ENCODE results near the gene FBXO45. TPM values are rescaled to one million over a fixed set of nuclear protein-coding genes. Genes with fewer than 3 reads are reported as not detected.
"Not testable (repeated sequence)": the region's sequence is repeated elsewhere in the genome, so short reads cannot be mapped to it uniquely, and the experiment has no call there.

Gene FBXO45
- total RNA-seq, 3 donors from 2014 or later, result 5.6 to 7.6 (median 7.5) TPM

- TF ChIP-seq CTCF (IDR thresholded peaks at IDR 0.05) (peak; percentile 58 to 81 (median 74)), POLR2AphosphoS5 (IDR thresholded peaks at IDR 0.05) (peak in 2 of 3 donors; percentile 11 to 63), POLR2A (IDR thresholded peaks at IDR 0.05) (no peak)
Observed at GRCh38 chr3:196609343-196609775, 40.9 kb downstream of the FBXO45 start.

GRCh38 chr3:196609805-196610515 lies 41.5 kb downstream of the FBXO45 start:
- Histone ChIP-seq H3K4me1 (no peaks in the 10 kb centered on the region), H3K27ac (peak overlapping the region in 1 of 2 donors; percentile 2), H3K27me3 (no peaks in the 10 kb centered on the region), H3K9me3 (no peaks in the 10 kb centered on the region), H3K4me3 (no peak overlapping the region), H3K36me3 (no peaks in the 10 kb centered on the region)
- intact Hi-C loops (cut with DNase I; ENCODE audit: low total_unique reads), result loop anchor here (1.0 kb wide), 1 partner anchor 11 kb away; no protein-coding TSS in a partner anchor
- no peak for TF ChIP-seq CTCF (IDR thresholded peaks at IDR 0.05)
- TF ChIP-seq POLR2A (IDR thresholded peaks at IDR 0.05), result no peak
- no peak for TF ChIP-seq POLR2AphosphoS5 (IDR thresholded peaks at IDR 0.05)
- no peak for DNase-seq (ENCODE audit: low spot score in 2 of 2)

More at GRCh38 chr3:196609343-196609775, 40.9 kb downstream of the FBXO45 start:
- no peak overlapping the region for H3K4me3 ChIP-seq
- H3K4me1 ChIP-seq, result no peaks in the 10 kb centered on the region
- intact Hi-C loops (cut with DNase I; ENCODE audit: low total_unique reads), result loop anchor here (1.0 kb wide), 1 partner anchor 12 kb away; no protein-coding TSS in a partner anchor
- no peak overlapping the region for H3K27ac ChIP-seq
- H3K36me3 ChIP-seq, result no peaks in the 10 kb centered on the region
- no peaks in the 10 kb centered on the region for H3K9me3 ChIP-seq
- H3K27me3 ChIP-seq, result no peaks in the 10 kb centered on the region
- DNase-seq (ENCODE audit: low spot score in 2 of 2), result peak; percentile 85 to 88

GRCh38 chr3:196611761-196612483 lies 43.5 kb downstream of the FBXO45 start:
- intact Hi-C loops (cut with DNase I; ENCODE audit: low total_unique reads), result no loop called here
- H3K4me1 ChIP-seq, result no peaks in the 10 kb centered on the region
- TF ChIP-seq POLR2A (IDR thresholded peaks at IDR 0.05) (no peak), POLR2AphosphoS5 (IDR thresholded peaks at IDR 0.05) (peak in 1 of 3 donors; percentile 17)
- no peaks in the 10 kb centered on the region for H3K27me3 ChIP-seq
- H3K4me3 ChIP-seq, result no peak overlapping the region
- peak overlapping the region in 1 of 2 donors; percentile 61 for H3K27ac ChIP-seq
- no peak for DNase-seq (ENCODE audit: low spot score in 2 of 2)
- H3K9me3 ChIP-seq, result no peaks in the 10 kb centered on the region
- no peaks in the 10 kb centered on the region for H3K36me3 ChIP-seq

GRCh38 chr3:196615234-196615633 lies 46.8 kb downstream of the FBXO45 start:
- H3K4me1 ChIP-seq; intact Hi-C loops (cut with DNase I; ENCODE audit: low total_unique reads): not testable (repeated sequence)

GRCh38 chr3:196617256-196617655 lies 48.8 kb downstream of the FBXO45 start:
- Histone ChIP-seq H3K9me3 (no peaks in the 10 kb centered on the region), H3K27me3 (no peaks in the 10 kb centered on the region), H3K27ac (no peak overlapping the region), H3K36me3 (no peaks in the 10 kb centered on the region), H3K4me3 (no peak overlapping the region), H3K4me1 (no peaks in the 10 kb centered on the region)
- no peak for DNase-seq (ENCODE audit: low spot score in 2 of 2)
- TF ChIP-seq CTCF (IDR thresholded peaks at IDR 0.05) (no peak), POLR2AphosphoS5 (IDR thresholded peaks at IDR 0.05) (no peak), POLR2A (IDR thresholded peaks at IDR 0.05) (no peak)
- intact Hi-C loops (cut with DNase I; ENCODE audit: low total_unique reads), result no loop called here

More at GRCh38 chr3:196615234-196615633, 46.8 kb downstream of the FBXO45 start:
- not testable (repeated sequence) for H3K27ac ChIP-seq; H3K27me3 ChIP-seq; H3K4me3 ChIP-seq; H3K9me3 ChIP-seq; H3K36me3 ChIP-seq; DNase-seq (ENCODE audit: low spot score in 2 of 2)

- Histone ChIP-seq H3K27ac (no peak overlapping the region), H3K36me3 (no peaks in the 10 kb centered on the region), H3K27me3 (no peaks in the 10 kb centered on the region), H3K4me3 (no peak overlapping the region), H3K4me1 (no peaks in the 10 kb centered on the region), H3K9me3 (no peaks in the 10 kb centered on the region)
- no peak for TF ChIP-seq POLR2A (IDR thresholded peaks at IDR 0.05)
- intact Hi-C loops (cut with DNase I; ENCODE audit: low total_unique reads), result no loop called here
- no peak for DNase-seq (ENCODE audit: low spot score in 2 of 2)
Observed at GRCh38 chr3:196619223-196619622, 50.8 kb downstream of the FBXO45 start.

- H3K36me3 ChIP-seq; H3K4me3 ChIP-seq; H3K9me3 ChIP-seq; H3K27me3 ChIP-seq; DNase-seq (ENCODE audit: low spot score in 2 of 2); intact Hi-C loops (cut with DNase I; ENCODE audit: low total_unique reads); H3K4me1 ChIP-seq: not testable (repeated sequence)
- H3K27ac ChIP-seq, result peak overlapping the region in 1 of 2 donors; percentile 54
Observed at GRCh38 chr3:196619627-196620026, 51.2 kb downstream of the FBXO45 start.
